GM12865 (cell line): Measurements from ENCODE around the gene ZNF28.
A peak's percentile ranks its signal among the peaks of the same experiment; 100 is the strongest.
"Not testable (repeated sequence)": the region's sequence is repeated elsewhere in the genome, so short reads cannot be mapped to it uniquely, and the experiment has no call there.

ENCODE experiments used
- DNase-seq: peaks from one replicate; pipeline ENCODE4 v3.0.0; 2010; ENCODE audit warnings: low read depth
- H3K4me3 ChIP-seq: 2 replicates; pipeline ENCODE4 v1.5.1; 2011; ENCODE audit warnings: mild to moderate bottlenecking, low read depth, low read length, control low read depth
- CTCF ChIP-seq: IDR thresholded peaks from 2 replicates; pipeline ENCODE4 v1.5.1; 2011; ENCODE audit warnings: low read length, control low read depth, low read depth, inconsistent platforms; ENCODE audit not compliant: insufficient read depth; ENCODE audit errors: missing control alignments

ZNF28 gene

GRCh38 chr19:52821204-52821960, at the start of gene ZNF28:
Gene ZNF28, minus strand, starts transcription at chr19:52821633. Its CDS starts 3,675 bp downstream, at chr19:52817958.
- DNase-seq: peak; percentile 53
- peak within 1 kb of the TSS; percentile 60 for H3K4me3 ChIP-seq

- DNase-seq, H3K4me3 ChIP-seq: not testable (repeated sequence)
These were observed 46.6 kb upstream of the ZNF28 start for GRCh38 chr19:52868031-52868430.

GRCh38 chr19:52857378-52858191, 36.2 kb upstream of the ZNF28 start, which contains the start of gene ZNF468:
Gene ZNF468, minus strand, starts transcription at chr19:52857619. Its CDS starts 3,347 bp downstream, at chr19:52854272.
- DNase-seq: peak; percentile 71
- H3K4me3 ChIP-seq: peak within 1 kb of the TSS; percentile 86

GRCh38 chr19:52856540-52857377, 35.3 kb upstream of the ZNF28 start:
- H3K4me3 ChIP-seq: peak overlapping the region; percentile 86
- DNase-seq: not testable (repeated sequence)

GRCh38 chr19:52847352-52847751, 25.9 kb upstream of the ZNF28 start:
- DNase-seq, H3K4me3 ChIP-seq: not testable (repeated sequence)

GRCh38 chr19:52840825-52841465, 19.5 kb upstream of the ZNF28 start:
- DNase-seq, H3K4me3 ChIP-seq: not testable (repeated sequence)

GRCh38 chr19:52834289-52834688, 12.9 kb upstream of the ZNF28 start:
- not testable (repeated sequence) for H3K4me3 ChIP-seq, DNase-seq

- not testable (repeated sequence) for DNase-seq, H3K4me3 ChIP-seq
These were observed 12.1 kb upstream of the ZNF28 start for GRCh38 chr19:52833541-52833940.

GRCh38 chr19:52829866-52830265, 8.4 kb upstream of the ZNF28 start:
- H3K4me3 ChIP-seq, DNase-seq: not testable (repeated sequence)

- no peak for DNase-seq
- H3K4me3 ChIP-seq: no peak overlapping the region
- TF ChIP-seq CTCF: no peak
These were observed 4.3 kb upstream of the ZNF28 start for GRCh38 chr19:52825765-52826164.

GRCh38 chr19:52823676-52824075, 2.2 kb upstream of the ZNF28 start:
- TF ChIP-seq CTCF: no peak
- H3K4me3 ChIP-seq: no peak overlapping the region
- no peak for DNase-seq

- peak; percentile 12 for DNase-seq
- peak overlapping the region; percentile 60 for H3K4me3 ChIP-seq
These were observed 795 bp downstream of the ZNF28 start for GRCh38 chr19:52820472-52821203.
